Measurements from ENCODE around the gene DDC. TPM values are rescaled to one million over a fixed set of nuclear protein-coding genes. Genes with fewer than 3 reads are reported as not detected.

Gene DDC
- total and polyA plus RNA-seq, 5 donors: 0.41 to 0.50 TPM; not detected in 3

- no peak for DNase-seq
- Histone ChIP-seq H3K27ac (ENCODE audit: low read length) (no peak overlapping the region), H3K4me3 (ENCODE audit: low read length) (no peak overlapping the region), H3K9me3 (ENCODE audit: control insufficient read depth, low read length) (no peaks in the 10 kb centered on the region), H3K4me1 (ENCODE audit: control insufficient read depth, insufficient read depth, low read length) (no peaks in the 10 kb centered on the region), H3K27me3 (ENCODE audit: control insufficient read depth, insufficient read depth) (no peaks in the 10 kb centered on the region)
- no peak for ATAC-seq
- intact Hi-C loops (cut with DNase I): loop anchor here in 1 of 4 donors (10.0 kb wide), 1 partner anchor 207 kb away; no protein-coding TSS in a partner anchor
- WGBS: 82% methylated on average over 6 of the region's 6 CpGs
Measured at GRCh38 chr7:50411332-50411731, 153.9 kb downstream of the DDC start.

- no peak overlapping the region for H3K27ac ChIP-seq (ENCODE audit: low read length)
- no peaks in the 10 kb centered on the region for H3K27me3 ChIP-seq (ENCODE audit: control insufficient read depth, insufficient read depth)
- no peaks in the 10 kb centered on the region for H3K4me1 ChIP-seq (ENCODE audit: control insufficient read depth, insufficient read depth, low read length)
- WGBS: 81% methylated on average over 17 of the region's 17 CpGs
- intact Hi-C loops (cut with DNase I): loop anchor here in 1 of 4 donors (10.0 kb wide), 1 partner anchor 205 kb away; no protein-coding TSS in a partner anchor
- no peak for DNase-seq
- ATAC-seq: no peak
- H3K9me3 ChIP-seq (ENCODE audit: control insufficient read depth, low read length): no peaks in the 10 kb centered on the region
- H3K4me3 ChIP-seq (ENCODE audit: low read length): no peak overlapping the region
Measured at GRCh38 chr7:50409856-50410745, 155.1 kb downstream of the DDC start.

Other genes with a start within 250 kb of the DDC start
- 1 to 10 TPM; 4.2 to 5.7 (median 4.6) TPM for gene FIGNL1, start 115.1 kb downstream of the DDC start, total RNA-seq
- gene FIGNL1, start 115.1 kb downstream of the DDC start, polyA plus RNA-seq: 3.4 TPM
- 10 to 100 TPM; 52.0 to 86.0 (median 63.9) TPM for gene GRB10, start 217.5 kb upstream of the DDC start, total RNA-seq
- gene GRB10, start 217.5 kb upstream of the DDC start, polyA plus RNA-seq: 35.2 TPM